Liver (tissue), 9 donors: ENCODE data around the gene ARPC5L. TPM values are rescaled to one million over a fixed set of nuclear protein-coding genes. Genes with fewer than 3 reads are reported as not detected.
A peak's percentile ranks its signal among the peaks of the same experiment; 100 is the strongest.

Experiments used
- DNase-seq: peaks from one replicate; pipeline ENCODE4 v3.0.0-alpha.2; 2017; ENCODE audit warnings: low spot score
- H3K27ac ChIP-seq, 2 donors: one replicate each; pipeline ENCODE4 v1.7.0; 2013; ENCODE audit warnings: inconsistent platforms in 2 of 2, low read length in 2 of 2, control low read depth in 1 of 2, low read depth in 1 of 2, mild to moderate bottlenecking in 1 of 2
- H3K27me3 ChIP-seq, 4 donors: one replicate each; pipeline versions ENCODE4 v1.6.1 to v1.7.0; 2013; ENCODE audit warnings: low read length in 3 of 4, inconsistent platforms in 1 of 4, mild to moderate bottlenecking in 1 of 4, moderate library complexity in 1 of 4; ENCODE audit not compliant: control insufficient read depth in 4 of 4, insufficient read depth in 4 of 4
- H3K36me3 ChIP-seq, 4 donors: one replicate each; pipeline versions ENCODE4 v1.6.1 to v1.7.0; 2013; ENCODE audit warnings: low read length in 3 of 4, mild to moderate bottlenecking in 3 of 4, low read depth in 1 of 4, moderate library complexity in 1 of 4; ENCODE audit not compliant: control insufficient read depth in 4 of 4, insufficient read depth in 3 of 4
- H3K4me1 ChIP-seq, 4 donors: one replicate each; pipeline versions ENCODE4 v1.6.1 to v1.7.0; 2013; ENCODE audit warnings: low read length in 3 of 4, mild to moderate bottlenecking in 3 of 4, moderate library complexity in 1 of 4; ENCODE audit not compliant: control insufficient read depth in 4 of 4, insufficient read depth in 4 of 4
- H3K4me3 ChIP-seq, 3 donors: one replicate each; pipeline versions ENCODE4 v1.6.1 to v1.7.0; 2013; ENCODE audit warnings: low read length in 3 of 3, control low read depth in 1 of 3, low read depth in 1 of 3, mild to moderate bottlenecking in 1 of 3
- H3K9ac ChIP-seq, 2 donors: one replicate each; pipeline ENCODE4 v1.7.0; 2013; ENCODE audit warnings: low read length in 2 of 2, mild to moderate bottlenecking in 2 of 2, moderate library complexity in 2 of 2, control low read depth in 1 of 2, low read depth in 1 of 2
- H3K9me3 ChIP-seq, 4 donors: one replicate each; pipeline versions ENCODE4 v1.6.1 to v1.7.0; 2013; ENCODE audit warnings: low read length in 3 of 4; ENCODE audit not compliant: control insufficient read depth in 4 of 4
- CTCF ChIP-seq: fragments of 150-350 bp; IDR thresholded peaks from 2 replicates; pipeline ENCODE4 v1.5.1; 2017; ENCODE audit warnings: improper control_type of control experiment, low read depth, low read length; ENCODE audit not compliant: missing input control
- EGR1 ChIP-seq, 2 donors: IDR thresholded peaks; 2 replicates each; pipeline ENCODE4 v1.6.1; 2016 to 2018; ENCODE audit warnings: antibody characterized with exemption in 2 of 2, low read depth in 2 of 2
- FOXA1 ChIP-seq: IDR thresholded peaks from 2 replicates; pipeline ENCODE4 v1.6.1; 2016; ENCODE audit warnings: antibody characterized with exemption
- FOXA2 ChIP-seq: IDR thresholded peaks from 2 replicates; pipeline ENCODE4 v1.6.1; 2016; ENCODE audit warnings: antibody characterized with exemption
- GABPA ChIP-seq, 2 donors: IDR thresholded peaks in 1 of 2; conservative IDR thresholded peaks in 1 of 2; 2 replicates each; pipeline ENCODE4 v1.6.1; 2016; ENCODE audit warnings: antibody characterized with exemption in 2 of 2, mild to moderate bottlenecking in 1 of 2, moderate library complexity in 1 of 2
- HNF4A ChIP-seq, 2 donors: conservative IDR thresholded peaks; 2 replicates each; pipeline ENCODE4 v1.6.1; 2016; ENCODE audit warnings: antibody characterized with exemption in 2 of 2, mild to moderate bottlenecking in 2 of 2
- HNF4G ChIP-seq: IDR thresholded peaks from 2 replicates; pipeline ENCODE4 v1.6.1; 2016; ENCODE audit warnings: antibody characterized with exemption
- JUND ChIP-seq, 2 donors: IDR thresholded peaks; 2 replicates each; pipeline ENCODE4 v1.6.1; 2016; ENCODE audit warnings: antibody characterized with exemption in 2 of 2
- MAX ChIP-seq: IDR thresholded peaks from 2 replicates; pipeline ENCODE4 v1.6.1; 2016; ENCODE audit warnings: antibody characterized with exemption
- NR2F2 ChIP-seq: IDR thresholded peaks from 2 replicates; pipeline ENCODE4 v1.6.1; 2016; ENCODE audit warnings: antibody characterized with exemption
- RAD21 ChIP-seq, 2 donors: IDR thresholded peaks; 2 replicates each; pipeline ENCODE4 v1.6.1; 2016; ENCODE audit warnings: antibody characterized with exemption in 2 of 2, mild to moderate bottlenecking in 2 of 2
- REST ChIP-seq: IDR thresholded peaks from 2 replicates; pipeline ENCODE4 v1.6.1; 2016; ENCODE audit warnings: antibody characterized with exemption, mild to moderate bottlenecking
- RXRA ChIP-seq, 2 donors: IDR thresholded peaks; 2 replicates each; pipeline ENCODE4 v1.6.1; 2017 to 2018; ENCODE audit warnings: antibody characterized with exemption in 2 of 2, mild to moderate bottlenecking in 1 of 2
- SP1 ChIP-seq: IDR thresholded peaks from 2 replicates; pipeline ENCODE4 v1.6.1; 2018; ENCODE audit warnings: antibody characterized with exemption, mild to moderate bottlenecking
- TAF1 ChIP-seq: conservative IDR thresholded peaks from 2 replicates; pipeline ENCODE4 v1.6.1; 2016; ENCODE audit warnings: antibody characterized with exemption, mild to moderate bottlenecking
- YY1 ChIP-seq: IDR thresholded peaks from 2 replicates; pipeline ENCODE4 v1.6.1; 2016; ENCODE audit warnings: antibody characterized with exemption, mild to moderate bottlenecking
- WGBS: extraction: QIAGEN DNeasy Blood & Tissue Kit; methylation state at CpG from one replicate; pipeline ENCODE4 v1.1.7; 2013; 5-methylcytosine and 5-hydroxymethylcytosine counted together
- polyA plus RNA-seq, 2 donors: library from polyadenylated mRNA; stranded (reverse) in 1 of 2; unstranded in 1 of 2; fragments of 200-250 nt in 1 of 2; fragments of >200 nt in 1 of 2; fragmentation: Nextera tagmentation in 1 of 2; extraction: Ambion mirVana in 1 of 2; gene quantifications; one replicate each; pipeline versions ENCODE4 v1.2.1 to v1.2.3, GENCODE V29; 2013 to 2015
- total RNA-seq, 2 donors: library from RNA; depleted of rRNA; stranded (reverse); fragments of >200 nt; gene quantifications; one replicate each; pipeline ENCODE4 v1.2.3, GENCODE V29; 2014
- TF ChIP-seq, protein P1 (sequence below): IDR thresholded peaks from 2 replicates; pipeline ENCODE4 v1.6.1; 2016; ENCODE audit warnings: antibody characterized with exemption
- TF ChIP-seq, protein P2 (sequence below): IDR thresholded peaks from 2 replicates; pipeline ENCODE4 v1.6.1; 2016; ENCODE audit warnings: antibody characterized with exemption
- donor health status: healthy.
- donor health status: healthy.
- donor health status: healthy.
- donor health status: healthy.
- donor health status: healthy.

Gene ARPC5L
- 10 to 100 TPM in 1 of 2 donors, 1 to 10 TPM in 1; 9.3 to 10.6 TPM for total RNA-seq
- polyA plus RNA-seq, result 10 to 100 TPM; 25.0 to 31.2 TPM

- Histone ChIP-seq H3K9me3 (no peaks in the 10 kb centered on the region), H3K27me3 (no peaks in the 10 kb centered on the region), H3K27ac (peak within 1 kb of the TSS; percentile 91 to 96), H3K36me3 (peaks cover 15 to 39% (median 25%) of the 10 kb centered on the region in 4 donors), H3K4me1 (peaks cover 0 to 21% (median 13%) of the 10 kb centered on the region in 4 donors), H3K4me3 (peak within 1 kb of the TSS; percentile 87 to 98 (median 94)), H3K9ac (peak within 1 kb of the TSS; percentile 87 to 92)
- under 1% methylated on average over 92 of the region's 92 CpGs for WGBS
- peak; percentile 92 for DNase-seq
- TF ChIP-seq JUND (IDR thresholded peaks at IDR 0.05) (no peak), FOXA1 (no peak), EGR1 (IDR thresholded peaks at IDR 0.05; ENCODE audit: low read depth in 2 of 2) (peak in 1 of 2 donors; percentile 32), FOXA2 (peak; percentile 1), MAX (no peak), HNF4G (no peak), RAD21 (IDR thresholded peaks at IDR 0.05) (no peak), SP1 (peak; percentile 68), YY1 (no peak), TAF1 (peak; percentile 64), GABPA (IDR thresholded peaks at IDR 0.05 in 1 of 2, conservative IDR thresholded peaks at IDR 0.05 in 1 of 2) (peak; percentile 74 to 94), CTCF (no peak), REST (no peak), RXRA (IDR thresholded peaks at IDR 0.05) (no peak), HNF4A (conservative IDR thresholded peaks at IDR 0.05) (no peak), NR2F2 (no peak)
- TF ChIP-seq, protein P1, sequence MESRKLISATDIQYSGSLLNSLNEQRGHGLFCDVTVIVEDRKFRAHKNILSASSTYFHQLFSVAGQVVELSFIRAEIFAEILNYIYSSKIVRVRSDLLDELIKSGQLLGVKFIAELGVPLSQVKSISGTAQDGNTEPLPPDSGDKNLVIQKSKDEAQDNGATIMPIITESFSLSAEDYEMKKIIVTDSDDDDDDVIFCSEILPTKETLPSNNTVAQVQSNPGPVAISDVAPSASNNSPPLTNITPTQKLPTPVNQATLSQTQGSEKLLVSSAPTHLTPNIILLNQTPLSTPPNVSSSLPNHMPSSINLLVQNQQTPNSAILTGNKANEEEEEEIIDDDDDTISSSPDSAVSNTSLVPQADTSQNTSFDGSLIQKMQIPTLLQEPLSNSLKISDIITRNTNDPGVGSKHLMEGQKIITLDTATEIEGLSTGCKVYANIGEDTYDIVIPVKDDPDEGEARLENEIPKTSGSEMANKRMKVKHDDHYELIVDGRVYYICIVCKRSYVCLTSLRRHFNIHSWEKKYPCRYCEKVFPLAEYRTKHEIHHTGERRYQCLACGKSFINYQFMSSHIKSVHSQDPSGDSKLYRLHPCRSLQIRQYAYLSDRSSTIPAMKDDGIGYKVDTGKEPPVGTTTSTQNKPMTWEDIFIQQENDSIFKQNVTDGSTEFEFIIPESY, result no peak
- TF ChIP-seq, protein P2, sequence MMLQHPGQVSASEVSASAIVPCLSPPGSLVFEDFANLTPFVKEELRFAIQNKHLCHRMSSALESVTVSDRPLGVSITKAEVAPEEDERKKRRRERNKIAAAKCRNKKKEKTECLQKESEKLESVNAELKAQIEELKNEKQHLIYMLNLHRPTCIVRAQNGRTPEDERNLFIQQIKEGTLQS, result no peak
Observed at GRCh38 chr9:124861342-124862229, at the start of gene ARPC5L, which contains the start of gene RPL35. TSS of gene ARPC5L (plus strand) at chr9:124862130. CDS start at chr9:124869291, 7,161 bp downstream. TSS of gene RPL35 (minus strand) at chr9:124861957. CDS start at chr9:124861912, 45 bp downstream.
